Stimulated activated CD4-positive, alpha-beta T cell treated with anti-CD3 and anti-CD28 coated beads, Interleukin-12 subunit alpha, Interleukin-12 subunit beta, amount 100 ng/mL, for 24 hours (primary cell): ENCODE data around the gene PCBP4.

Experiments used
- DNase-seq, 2 experiments: peaks; one replicate each; pipeline ENCODE4 v3.0.0-alpha.2; 2020; ENCODE audit warnings: low read depth in 2 of 2

The PCBP4 gene

GRCh38 chr3:51974277-51974962 is 7.2 kb upstream of the PCBP4 start:
- DNase-seq: no peak

DNA sequence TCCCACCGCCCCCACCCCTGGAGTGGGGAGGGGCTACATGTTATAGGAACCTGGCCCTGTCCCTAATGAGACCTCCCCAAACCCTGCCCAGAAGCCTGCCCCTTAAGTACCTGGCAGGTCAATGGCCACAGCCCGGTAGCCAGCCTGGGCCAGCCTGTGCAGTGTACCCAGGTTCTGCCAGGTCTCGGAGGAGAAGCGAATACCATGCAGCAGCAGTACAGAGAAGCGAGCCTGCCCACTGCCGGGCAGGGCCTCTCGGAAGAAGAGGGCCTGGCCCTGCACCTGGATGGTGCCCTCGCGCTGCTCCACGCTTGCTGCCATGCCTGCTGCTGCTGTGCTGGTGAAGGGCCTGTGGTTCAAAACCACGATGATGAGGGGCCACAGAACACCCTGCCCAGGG is 4.1 kb upstream of the PCBP4 start:
- DNase-seq: no peak

- DNase-seq: no peak
Measured at GRCh38 chr3:51970606-51971300, 3.5 kb upstream of the PCBP4 start.

- DNase-seq: no peak
Measured at GRCh38 chr3:51969841-51970240, 2.6 kb upstream of the PCBP4 start.

GRCh38 chr3:51968883-51969678 is 1.8 kb upstream of the PCBP4 start:
- DNase-seq: no peak

- DNase-seq: no peak
Measured at GRCh38 chr3:51968170-51968775, 1.0 kb upstream of the PCBP4 start.

- no peak for DNase-seq
Measured at GRCh38 chr3:51966922-51967383, 301 bp downstream of the PCBP4 start.

DNA sequence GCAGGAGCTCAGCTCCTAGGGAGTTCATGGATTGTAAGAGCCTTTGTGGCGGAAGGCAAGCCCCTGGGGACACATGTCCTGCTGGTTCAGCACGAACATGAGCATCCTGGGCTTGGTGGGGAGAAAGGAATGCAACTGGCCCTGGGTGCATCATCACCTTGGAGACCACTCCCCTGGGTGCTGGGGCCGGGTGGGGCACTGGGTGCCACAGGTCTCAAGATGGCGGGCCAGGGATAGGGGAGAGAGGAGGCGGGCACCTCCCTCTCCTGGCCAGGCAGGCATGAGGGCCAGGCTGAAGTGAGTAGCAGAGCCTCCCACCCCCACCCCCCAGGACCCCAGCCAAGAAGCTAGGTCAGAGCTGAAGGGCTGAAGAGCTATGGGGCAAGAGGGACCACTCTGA is 768 bp downstream of the PCBP4 start:
- no peak for DNase-seq

GRCh38 chr3:51966016-51966415 is 1.2 kb downstream of the PCBP4 start:
- DNase-seq: no peak

DNA sequence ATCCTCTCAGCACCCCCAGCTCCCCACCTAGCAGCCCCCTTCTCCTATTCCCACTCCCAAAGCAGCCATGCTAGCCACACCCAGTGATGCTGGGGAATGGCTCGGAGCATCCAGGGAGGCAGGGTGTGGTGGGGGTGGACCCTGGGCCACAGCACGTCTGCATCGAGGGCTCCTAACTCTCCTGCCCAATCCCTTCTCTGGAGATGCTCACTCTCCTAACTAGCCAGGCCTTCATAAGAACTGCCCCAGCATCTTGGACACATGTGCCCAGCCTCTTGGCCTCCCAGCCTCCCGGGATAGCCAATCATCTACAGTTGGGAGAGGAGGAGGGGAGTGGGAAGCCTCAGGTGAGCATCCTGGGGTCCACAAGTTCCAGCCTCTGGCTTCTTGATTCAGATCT is 2.7 kb downstream of the PCBP4 start:
- DNase-seq: no peak

GRCh38 chr3:51963951-51964451 is 3.3 kb downstream of the PCBP4 start:
- no peak for DNase-seq

DNA sequence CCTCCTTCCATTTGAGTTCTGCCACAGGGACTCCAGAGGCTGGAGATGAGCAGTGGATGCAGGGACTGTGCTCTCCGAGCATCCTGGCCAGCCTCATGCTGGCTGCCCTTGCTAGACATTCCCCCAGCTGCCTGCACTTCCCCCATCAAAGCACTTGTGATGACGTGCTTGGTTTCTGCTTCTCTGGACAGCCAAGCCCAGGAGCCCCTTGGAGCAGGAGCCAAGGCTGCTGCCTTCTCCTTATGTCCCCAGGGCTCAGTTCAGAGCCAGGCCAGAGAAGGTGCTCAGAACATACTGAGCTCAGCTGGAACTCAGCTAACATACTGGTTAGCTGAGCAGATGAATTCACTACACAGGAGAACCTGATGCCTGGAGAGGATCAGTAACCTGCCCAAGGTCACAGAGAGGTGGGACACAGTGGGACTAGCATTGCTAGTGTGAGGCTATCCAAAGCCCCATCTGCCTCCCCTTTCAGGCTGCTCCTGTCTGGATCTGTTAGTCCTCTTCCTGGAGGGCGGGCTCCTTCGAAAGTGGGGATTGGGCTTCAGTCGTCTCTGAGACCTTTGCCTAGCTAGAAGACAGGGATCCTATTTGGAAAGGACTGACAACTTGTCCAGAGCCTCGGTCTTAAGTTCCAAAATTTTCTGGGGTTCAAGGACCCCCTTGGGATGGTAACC is 4.3 kb downstream of the PCBP4 start:
- no peak for DNase-seq

- no peak for DNase-seq
Measured at GRCh38 chr3:51961602-51962569, 5.4 kb downstream of the PCBP4 start.

- no peak for DNase-seq
Measured at GRCh38 chr3:51961011-51961410, 6.2 kb downstream of the PCBP4 start.

GRCh38 chr3:51960386-51960785 is 6.9 kb downstream of the PCBP4 start:
- no peak for DNase-seq

DNA sequence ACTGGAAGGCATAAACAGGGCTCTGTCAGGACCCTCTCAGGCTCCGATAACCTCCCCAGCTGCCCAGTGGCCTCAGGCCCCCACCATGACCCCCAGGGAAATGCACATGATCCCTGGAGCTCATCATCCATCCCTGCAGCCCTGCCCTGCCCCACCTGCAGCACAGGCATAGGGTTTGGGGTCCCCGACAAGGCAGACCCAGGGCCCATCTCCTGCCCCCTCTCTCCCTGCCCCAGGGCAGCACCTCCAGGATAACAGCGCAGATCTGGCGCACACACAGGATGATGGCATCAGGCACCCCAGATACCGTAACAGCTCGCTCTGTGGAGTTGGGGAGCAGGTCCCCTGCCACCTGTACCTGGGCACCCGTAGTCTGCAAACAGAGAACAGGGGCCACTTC is 7.6 kb downstream of the PCBP4 start:
- DNase-seq: no peak

DNA sequence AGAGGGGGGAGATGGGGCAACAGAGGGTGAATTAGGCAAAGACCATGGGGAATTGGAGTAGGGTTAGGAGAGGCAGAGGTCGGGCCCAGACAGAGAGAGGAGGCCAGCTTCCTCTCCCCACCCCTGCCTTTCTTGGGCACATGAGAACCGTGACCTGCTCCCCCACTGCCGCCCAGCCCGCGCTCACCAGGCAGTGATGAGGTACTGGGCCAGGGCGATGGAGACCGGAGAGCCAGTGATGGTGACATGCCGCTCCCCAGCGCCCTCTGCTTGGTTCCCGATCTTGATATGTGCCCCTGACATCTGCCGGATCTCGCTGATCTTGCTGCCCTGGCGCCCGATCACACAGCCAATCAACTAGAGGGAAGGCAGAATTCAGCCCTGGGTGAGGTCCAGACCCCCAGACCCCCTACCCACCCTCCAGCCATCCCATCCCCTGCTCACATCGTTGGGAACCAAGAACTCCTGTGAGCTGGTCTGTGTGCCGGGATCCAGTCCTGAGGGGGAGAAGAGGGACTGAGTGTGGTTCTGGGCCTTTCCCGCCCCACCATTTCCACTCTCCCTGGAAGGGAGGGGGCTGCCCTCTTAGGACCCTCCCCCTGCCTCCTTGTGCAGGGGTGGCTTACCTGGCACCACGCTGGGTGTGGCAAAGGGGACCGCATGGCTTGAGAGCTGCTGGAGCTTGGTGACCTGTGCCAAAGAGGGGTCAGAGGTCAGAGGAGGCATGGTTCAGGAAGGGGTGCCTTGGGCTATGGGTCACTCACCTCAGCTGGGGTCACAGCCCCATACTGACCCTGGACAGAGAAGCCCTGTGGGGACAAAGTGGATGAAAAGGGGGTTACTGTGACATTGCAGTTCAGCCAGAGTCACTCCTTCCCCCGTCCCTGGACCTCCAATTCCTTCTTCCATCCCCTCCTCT is 8.4 kb downstream of the PCBP4 start:
- DNase-seq: no peak

DNA sequence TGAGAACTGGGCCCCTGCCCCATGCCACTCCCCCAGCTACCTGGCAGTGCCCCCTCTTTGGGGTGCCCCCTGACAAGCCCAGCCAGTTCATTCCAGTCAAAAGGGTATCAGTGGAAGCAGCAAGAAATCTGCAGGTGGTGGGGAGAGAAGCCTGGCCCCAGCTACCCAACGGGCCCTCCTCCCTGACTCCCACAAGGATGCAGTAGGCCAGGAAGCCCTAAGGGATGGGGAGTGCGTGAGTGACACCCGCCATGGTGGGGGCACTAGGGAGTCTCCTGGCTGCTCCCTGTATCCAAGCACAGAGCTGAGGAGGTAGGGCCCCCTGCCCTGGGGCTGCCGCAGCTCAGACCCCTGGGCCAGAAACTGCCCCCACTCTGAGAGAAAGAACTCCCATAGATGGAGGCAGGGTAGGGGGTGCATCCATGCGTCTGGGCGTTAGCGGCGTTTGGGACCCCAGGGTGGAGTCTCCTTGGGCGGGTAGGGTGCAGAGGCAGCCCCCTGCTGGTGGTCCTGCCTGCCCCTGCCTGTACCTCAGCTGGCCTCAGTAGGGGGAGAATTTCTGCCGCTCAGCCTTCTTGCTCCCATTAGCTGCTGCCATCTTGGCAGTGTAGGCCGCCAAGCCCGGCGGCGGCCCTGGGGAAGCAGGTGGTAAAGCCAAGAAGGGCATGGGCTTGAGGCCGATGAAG is 9.6 kb downstream of the PCBP4 start:
- DNase-seq: no peak
